ENCODE results near the gene TCEAL4. TPM values are rescaled to one million over a fixed set of nuclear protein-coding genes. Genes with fewer than 3 reads are reported as not detected.

Gene TCEAL4
- polyA plus RNA-seq, 1 donor (not counting 4 experiments of a cell fraction or from before 2014, with no cell fraction given) = 73.1 TPM

DNA sequence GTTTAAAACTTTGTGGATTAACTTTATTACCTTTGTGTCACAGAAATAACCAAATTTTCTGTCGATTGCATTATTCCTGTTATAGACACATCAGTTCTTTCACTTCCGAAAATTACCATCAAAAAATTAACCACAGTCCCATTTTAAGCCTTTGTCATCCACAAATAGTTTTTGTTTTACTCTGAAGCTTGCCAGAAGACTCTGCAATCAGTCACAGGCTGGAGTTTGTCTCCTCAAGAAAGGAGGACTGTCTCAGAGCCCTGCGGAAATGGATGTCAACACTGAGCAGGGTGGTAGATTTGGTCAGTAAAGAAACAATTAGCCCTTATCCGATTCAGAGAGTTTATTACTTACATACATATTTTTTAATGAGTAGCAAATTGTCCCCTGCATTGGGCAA is 20.1 kb upstream of the TCEAL4 start:
- H3K9me1 ChIP-seq (ENCODE audit: control insufficient read depth, extremely low read depth, insufficient read depth, low read length) = no peaks in the 10 kb centered on the region
- no peaks in the 10 kb centered on the region for H3K27me3 ChIP-seq (ENCODE audit: control insufficient read depth, extremely low read depth, insufficient read depth, low read length)
- H3K4me2 ChIP-seq (ENCODE audit: control insufficient read depth, extremely low read depth, insufficient read depth, low read depth, low read length) = no peak overlapping the region
- no peak overlapping the region for H3K4me3 ChIP-seq (ENCODE audit: control insufficient read depth in 2 of 3, extremely low read depth in 1 of 3, insufficient read depth in 2 of 3, low read depth in 1 of 3, low read length in 3 of 3)
- H2AFZ ChIP-seq (ENCODE audit: control insufficient read depth, low read length) = no peak overlapping the region
- DNase-seq (ENCODE audit: low read depth, low spot score) (no peak), FAIRE-seq (no peak)
- H3K36me3 ChIP-seq (ENCODE audit: control insufficient read depth in 2 of 2, extremely low read depth in 1 of 2, insufficient read depth in 2 of 2, low read length in 2 of 2) = no peaks in the 10 kb centered on the region
- H3K79me2 ChIP-seq (ENCODE audit: control insufficient read depth, insufficient read depth, low read length) = no peaks in the 10 kb centered on the region
- H4K20me1 ChIP-seq (ENCODE audit: control insufficient read depth, extremely low read depth, insufficient read depth, low read length) = no peaks in the 10 kb centered on the region
- TF ChIP-seq, protein P1, sequence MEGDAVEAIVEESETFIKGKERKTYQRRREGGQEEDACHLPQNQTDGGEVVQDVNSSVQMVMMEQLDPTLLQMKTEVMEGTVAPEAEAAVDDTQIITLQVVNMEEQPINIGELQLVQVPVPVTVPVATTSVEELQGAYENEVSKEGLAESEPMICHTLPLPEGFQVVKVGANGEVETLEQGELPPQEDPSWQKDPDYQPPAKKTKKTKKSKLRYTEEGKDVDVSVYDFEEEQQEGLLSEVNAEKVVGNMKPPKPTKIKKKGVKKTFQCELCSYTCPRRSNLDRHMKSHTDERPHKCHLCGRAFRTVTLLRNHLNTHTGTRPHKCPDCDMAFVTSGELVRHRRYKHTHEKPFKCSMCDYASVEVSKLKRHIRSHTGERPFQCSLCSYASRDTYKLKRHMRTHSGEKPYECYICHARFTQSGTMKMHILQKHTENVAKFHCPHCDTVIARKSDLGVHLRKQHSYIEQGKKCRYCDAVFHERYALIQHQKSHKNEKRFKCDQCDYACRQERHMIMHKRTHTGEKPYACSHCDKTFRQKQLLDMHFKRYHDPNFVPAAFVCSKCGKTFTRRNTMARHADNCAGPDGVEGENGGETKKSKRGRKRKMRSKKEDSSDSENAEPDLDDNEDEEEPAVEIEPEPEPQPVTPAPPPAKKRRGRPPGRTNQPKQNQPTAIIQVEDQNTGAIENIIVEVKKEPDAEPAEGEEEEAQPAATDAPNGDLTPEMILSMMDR (optimal IDR thresholded peaks at IDR 0.05 in 1 of 3, IDR thresholded peaks at IDR 0.05 in 1 of 3, conservative IDR thresholded peaks at IDR 0.05 in 1 of 3; ENCODE audit: extremely low read depth in 1 of 3, insufficient read depth in 2 of 3, low read length in 3 of 3) = no peak
- TF ChIP-seq EZH2 (IDR thresholded peaks at IDR 0.05; ENCODE audit: low read length) = no peak
- peaks cover 21% of the 10 kb centered on the region for H3K4me1 ChIP-seq (ENCODE audit: control insufficient read depth, extremely low read depth, insufficient read depth, low read length)
- H3K9me3 ChIP-seq (ENCODE audit: control insufficient read depth, low read depth, low read length) = no peaks in the 10 kb centered on the region
- no peak overlapping the region for H3K9ac ChIP-seq (ENCODE audit: control insufficient read depth, extremely low read depth, insufficient read depth, low read length)
- dilution Hi-C loops (cut with MboI; ENCODE audit: extremely low pct_ligation_motif_present, low sequenced_read_pairs) = no loop called here
- H3K27ac ChIP-seq (ENCODE audit: control insufficient read depth, insufficient read depth, low read length) = no peak overlapping the region

DNA sequence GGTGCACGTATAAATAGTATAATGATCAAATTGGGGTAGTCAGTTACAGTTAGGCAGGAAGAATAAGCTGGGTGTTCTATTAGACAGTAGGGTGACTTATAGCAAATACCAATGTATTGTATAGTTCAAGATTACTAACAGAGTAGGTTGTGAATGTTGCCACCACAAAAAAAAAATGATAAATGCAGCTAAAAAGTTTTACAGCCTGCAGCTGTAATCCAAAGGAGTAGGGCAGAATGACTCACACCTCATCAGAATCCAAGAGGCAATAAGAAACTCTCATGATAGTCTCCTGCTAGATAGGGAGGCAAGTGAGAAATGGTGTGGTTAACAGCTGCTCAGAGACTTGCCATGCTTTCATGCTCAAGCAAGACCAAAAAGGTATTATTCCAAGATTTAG is 19.6 kb upstream of the TCEAL4 start:
- no peak overlapping the region for H2AFZ ChIP-seq (ENCODE audit: control insufficient read depth, low read length)
- DNase-seq (ENCODE audit: low read depth, low spot score) (peak; percentile 33), FAIRE-seq (peak; percentile 79)
- no peak for TF ChIP-seq EZH2 (IDR thresholded peaks at IDR 0.05; ENCODE audit: low read length)
- TF ChIP-seq, protein P1 (optimal IDR thresholded peaks at IDR 0.05 in 1 of 3, IDR thresholded peaks at IDR 0.05 in 1 of 3, conservative IDR thresholded peaks at IDR 0.05 in 1 of 3; ENCODE audit: extremely low read depth in 1 of 3, insufficient read depth in 2 of 3, low read length in 3 of 3) = no peak
- H3K4me3 ChIP-seq (ENCODE audit: control insufficient read depth in 2 of 3, extremely low read depth in 1 of 3, insufficient read depth in 2 of 3, low read depth in 1 of 3, low read length in 3 of 3) = no peak overlapping the region
- no peaks in the 10 kb centered on the region for H3K27me3 ChIP-seq (ENCODE audit: control insufficient read depth, extremely low read depth, insufficient read depth, low read length)
- dilution Hi-C loops (cut with MboI; ENCODE audit: extremely low pct_ligation_motif_present, low sequenced_read_pairs) = no loop called here
- no peaks in the 10 kb centered on the region for H3K9me3 ChIP-seq (ENCODE audit: control insufficient read depth, low read depth, low read length)
- H3K9me1 ChIP-seq (ENCODE audit: control insufficient read depth, extremely low read depth, insufficient read depth, low read length) = no peaks in the 10 kb centered on the region
- no peak overlapping the region for H3K4me2 ChIP-seq (ENCODE audit: control insufficient read depth, extremely low read depth, insufficient read depth, low read depth, low read length)
- no peaks in the 10 kb centered on the region for H4K20me1 ChIP-seq (ENCODE audit: control insufficient read depth, extremely low read depth, insufficient read depth, low read length)
- H3K9ac ChIP-seq (ENCODE audit: control insufficient read depth, extremely low read depth, insufficient read depth, low read length) = no peak overlapping the region
- no peaks in the 10 kb centered on the region for H3K79me2 ChIP-seq (ENCODE audit: control insufficient read depth, insufficient read depth, low read length)
- no peak overlapping the region for H3K27ac ChIP-seq (ENCODE audit: control insufficient read depth, insufficient read depth, low read length)
- H3K36me3 ChIP-seq (ENCODE audit: control insufficient read depth in 2 of 2, extremely low read depth in 1 of 2, insufficient read depth in 2 of 2, low read length in 2 of 2) = no peaks in the 10 kb centered on the region
- H3K4me1 ChIP-seq (ENCODE audit: control insufficient read depth, extremely low read depth, insufficient read depth, low read length) = peaks cover 21% of the 10 kb centered on the region

Measured in keratinocyte (primary cell).